HG02642 (cell line): ENCODE measurements around the gene SLC25A51.
"Not testable (repeated sequence)": the region's sequence is repeated elsewhere in the genome, so short reads cannot be mapped to it uniquely, and the experiment has no call there.

Source experiments
- ATAC-seq: cut with Tn5 transposase; IDR thresholded peaks from one replicate; pipeline ENCODE4 v1.9.1; 2021; ENCODE audit warnings: mild to moderate bottlenecking; ENCODE audit not compliant: unreplicated experiment, poor library complexity

SLC25A51 gene

DNA sequence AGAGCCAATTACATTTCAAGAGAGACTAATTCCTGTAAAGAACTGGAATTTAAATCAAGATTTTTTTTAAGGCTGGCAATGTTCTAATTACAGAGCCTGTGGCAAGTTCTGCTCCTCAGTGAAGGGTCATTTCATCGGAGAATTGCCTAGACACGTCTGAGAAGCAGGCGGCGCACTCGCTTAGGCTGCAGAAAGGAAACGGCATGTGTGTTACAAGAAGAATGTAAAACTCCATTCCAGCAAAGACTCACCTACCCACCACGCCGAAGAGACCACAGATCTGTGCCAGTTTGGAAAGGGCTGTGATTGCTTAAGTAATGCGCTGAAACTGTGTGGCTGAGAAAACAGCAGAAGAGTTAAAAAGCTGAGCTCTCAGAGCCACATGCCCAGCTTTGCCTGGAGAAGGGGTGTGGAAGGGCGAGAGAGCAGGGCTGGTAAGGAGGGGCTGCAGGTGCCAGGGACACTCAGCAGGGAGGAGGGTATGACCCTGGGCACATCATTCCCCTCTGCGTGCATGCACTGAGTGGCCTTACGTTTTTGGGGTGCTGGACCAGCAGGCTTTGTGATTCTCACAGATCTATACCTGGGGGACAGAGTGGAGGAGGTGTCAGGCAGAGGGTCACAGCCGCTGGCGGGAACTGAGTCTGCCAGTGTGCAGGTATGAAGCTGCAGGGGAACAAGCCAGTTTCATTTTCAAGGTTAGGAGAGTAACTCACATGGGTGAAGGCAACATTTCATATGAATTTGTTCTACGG lies 17.8 kb upstream of the SLC25A51 start:
- no peak for ATAC-seq

GRCh38 chr9:37921168-37921510 lies 17.2 kb upstream of the SLC25A51 start:
- no peak for ATAC-seq

GRCh38 chr9:37920471-37921167 lies 16.7 kb upstream of the SLC25A51 start:
- ATAC-seq = no peak

DNA sequence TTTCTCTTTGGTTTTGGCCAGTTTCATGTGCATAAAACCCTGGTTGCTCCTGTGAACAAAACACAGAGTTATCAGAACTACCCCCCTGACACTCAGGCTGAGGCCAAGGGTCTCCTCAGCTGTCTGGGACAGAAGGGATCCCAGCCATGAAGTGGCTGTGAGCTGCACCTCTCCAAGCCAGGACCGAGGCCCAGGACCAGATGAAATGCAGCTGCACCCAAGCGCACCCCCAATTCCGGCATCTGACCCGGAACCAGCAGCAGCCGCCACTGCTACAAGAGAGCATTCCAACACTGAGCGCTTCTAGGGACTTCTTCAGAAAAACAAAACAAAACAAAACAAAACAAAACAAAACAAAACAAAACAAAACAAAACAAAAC lies 16.0 kb upstream of the SLC25A51 start:
- no peak for ATAC-seq

DNA sequence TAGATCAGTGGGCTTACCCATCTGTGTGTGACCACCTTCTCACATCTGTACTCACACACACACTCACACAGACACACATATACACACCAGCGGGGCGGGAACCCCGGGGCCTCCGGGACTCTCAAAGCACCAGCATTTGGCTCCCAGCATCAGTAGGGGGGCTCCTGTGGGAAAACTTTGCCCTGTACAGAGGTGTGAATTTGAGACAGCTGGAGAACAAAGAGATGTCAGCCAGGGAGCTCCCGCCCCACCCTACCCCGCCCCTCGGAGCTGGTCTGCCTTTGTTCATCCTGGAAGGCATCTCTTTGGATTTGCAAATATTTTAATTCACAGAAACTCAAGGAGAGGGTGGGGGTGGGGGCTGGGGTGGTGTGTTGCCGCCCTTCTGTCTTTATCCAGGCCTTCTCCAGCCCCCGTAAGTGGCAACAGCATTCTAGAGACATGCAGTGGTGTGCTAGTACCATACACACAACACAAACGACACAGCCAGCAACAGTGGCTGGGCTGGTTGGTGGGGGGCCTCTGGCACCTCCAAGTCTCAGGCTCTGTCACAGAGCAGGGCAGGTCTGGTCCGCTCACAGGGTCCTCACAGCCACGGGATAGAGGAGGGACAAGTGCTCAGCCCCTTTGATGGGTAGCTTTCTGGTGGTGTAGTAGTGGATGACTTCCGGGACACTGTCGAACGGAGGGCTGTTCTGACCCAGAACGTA lies 15.5 kb upstream of the SLC25A51 start:
- no peak for ATAC-seq

- no peak for ATAC-seq
Measured at GRCh38 chr9:37918665-37919170, 14.8 kb upstream of the SLC25A51 start.

GRCh38 chr9:37917801-37918664 lies 14.1 kb upstream of the SLC25A51 start:
- ATAC-seq = no peak

DNA sequence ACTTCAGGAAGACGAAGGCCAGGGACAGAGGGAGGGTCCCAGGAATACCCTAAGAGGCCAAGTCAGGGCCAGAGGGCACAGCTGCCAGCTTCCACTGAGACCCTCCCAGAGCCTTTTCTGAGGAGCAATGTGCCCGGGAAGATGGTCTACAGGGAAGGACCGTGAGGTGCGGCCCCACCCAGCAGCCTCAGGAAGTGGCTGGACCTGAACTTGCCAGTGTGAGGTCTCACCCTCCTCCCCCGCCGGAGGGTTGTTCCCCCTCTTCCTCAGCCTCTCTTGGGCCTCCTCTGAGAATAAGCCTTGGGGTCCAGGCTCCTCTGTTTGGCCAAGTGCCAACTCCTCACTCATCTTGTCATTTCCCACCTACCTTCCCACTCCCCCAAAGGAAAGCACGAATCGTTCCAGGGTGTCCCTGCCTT lies 13.4 kb upstream of the SLC25A51 start:
- ATAC-seq = no peak

- no peak for ATAC-seq
Measured at GRCh38 chr9:37916471-37917312, 12.8 kb upstream of the SLC25A51 start.

- ATAC-seq = no peak
Measured at GRCh38 chr9:37915911-37916470, 12.1 kb upstream of the SLC25A51 start.

GRCh38 chr9:37914701-37915358 lies 10.9 kb upstream of the SLC25A51 start:
- no peak for ATAC-seq

DNA sequence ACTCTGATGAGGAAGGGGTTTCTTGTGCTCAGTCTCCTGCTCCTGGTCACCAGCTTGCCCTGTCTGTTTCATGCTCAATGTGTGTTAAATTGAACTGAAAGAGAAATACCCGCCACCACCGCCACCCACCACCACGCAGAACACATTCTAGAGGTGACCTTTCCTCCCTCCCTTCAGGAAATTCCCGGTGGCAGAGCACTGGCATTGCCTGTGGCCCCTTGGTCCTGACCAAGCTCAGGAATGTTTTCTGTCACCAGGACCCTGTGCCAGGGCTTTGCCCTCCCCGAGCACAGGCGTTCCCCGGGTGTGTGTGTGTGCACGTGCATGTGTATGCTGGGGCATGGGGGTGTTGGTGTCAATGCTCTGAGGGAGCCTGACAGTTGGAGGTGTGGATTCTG lies 10.2 kb upstream of the SLC25A51 start:
- ATAC-seq = no peak

- ATAC-seq = peak; percentile 72
Measured at GRCh38 chr9:37913480-37914153, 9.7 kb upstream of the SLC25A51 start.

DNA sequence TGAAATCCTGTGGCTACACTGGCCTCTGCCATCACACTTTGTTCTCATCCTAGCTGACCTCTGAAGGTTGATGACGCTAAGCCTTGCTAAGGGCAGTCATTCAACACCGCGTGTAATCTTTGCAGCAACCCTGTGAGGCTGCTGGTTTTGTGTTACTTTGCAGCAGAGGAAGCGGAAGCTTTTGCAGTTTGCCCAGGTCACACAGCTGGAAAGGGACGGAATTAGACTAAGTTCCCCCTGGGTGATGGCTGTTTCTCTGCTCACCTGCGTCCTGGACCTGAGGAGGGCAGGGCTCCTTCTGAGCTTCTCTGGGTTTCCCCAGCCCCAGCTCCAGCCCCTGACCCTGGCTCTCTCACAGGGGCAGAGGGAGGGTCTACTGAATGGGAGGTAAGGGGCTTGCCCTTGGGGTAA lies 7.3 kb upstream of the SLC25A51 start:
- ATAC-seq = no peak

GRCh38 chr9:37910271-37910670 lies 6.3 kb upstream of the SLC25A51 start:
- ATAC-seq = no peak

DNA sequence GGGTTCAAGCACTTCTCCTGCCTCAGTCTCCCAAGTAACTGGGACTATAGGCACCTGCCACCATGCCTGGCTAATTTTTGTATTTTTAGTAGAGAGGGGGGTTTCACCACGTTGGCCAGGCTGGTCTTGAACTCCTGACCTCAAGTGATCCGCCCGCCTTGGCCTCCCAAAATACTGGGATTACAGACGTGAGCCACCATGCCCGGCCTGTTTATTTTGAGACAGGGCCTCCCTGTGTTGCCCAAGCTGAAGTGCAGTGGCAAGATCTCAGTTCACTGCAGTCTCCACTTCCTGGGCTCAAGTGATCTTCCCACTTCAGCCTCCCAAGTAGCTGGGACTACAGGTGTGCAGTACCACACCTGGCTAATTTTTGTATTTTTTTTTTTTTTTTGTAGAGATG lies 5.9 kb upstream of the SLC25A51 start:
- not testable (repeated sequence) for ATAC-seq

GRCh38 chr9:37909326-37909725 lies 5.4 kb upstream of the SLC25A51 start:
- ATAC-seq = no peak

DNA sequence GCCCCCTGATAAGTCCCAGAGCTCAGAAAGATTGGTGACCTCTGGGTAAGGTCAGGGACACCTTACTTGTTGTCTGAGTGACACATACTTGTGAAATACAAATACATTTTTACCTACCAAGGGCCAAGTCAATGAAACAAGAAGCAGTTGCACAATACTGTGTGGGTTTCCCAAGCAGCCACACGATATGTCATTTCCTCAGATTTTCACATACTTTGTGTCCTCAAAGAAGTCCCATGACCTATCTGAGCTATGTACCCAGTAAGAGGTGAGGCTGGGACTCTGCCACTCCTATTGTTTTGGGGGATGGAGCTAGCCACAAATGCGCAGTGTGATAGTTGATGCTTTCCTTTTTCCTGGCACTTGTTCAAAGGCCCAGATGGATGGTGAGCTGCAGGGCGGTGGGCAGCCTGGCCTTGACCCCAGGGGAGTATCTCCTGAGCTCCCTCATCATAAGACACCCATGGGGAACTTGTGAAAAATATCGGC lies 4.8 kb upstream of the SLC25A51 start:
- no peak for ATAC-seq
